HG02938 (cell line): ENCODE data around the gene TNS1.
"Not testable (repeated sequence)": the region's sequence is repeated elsewhere in the genome, so short reads cannot be mapped to it uniquely, and the experiment has no call there.

Source experiments
- ATAC-seq: cut with Tn5 transposase; IDR thresholded peaks from one replicate; pipeline ENCODE4 v1.9.1; 2021; ENCODE audit warnings: mild to moderate bottlenecking, moderate library complexity; ENCODE audit not compliant: unreplicated experiment

The TNS1 gene

DNA sequence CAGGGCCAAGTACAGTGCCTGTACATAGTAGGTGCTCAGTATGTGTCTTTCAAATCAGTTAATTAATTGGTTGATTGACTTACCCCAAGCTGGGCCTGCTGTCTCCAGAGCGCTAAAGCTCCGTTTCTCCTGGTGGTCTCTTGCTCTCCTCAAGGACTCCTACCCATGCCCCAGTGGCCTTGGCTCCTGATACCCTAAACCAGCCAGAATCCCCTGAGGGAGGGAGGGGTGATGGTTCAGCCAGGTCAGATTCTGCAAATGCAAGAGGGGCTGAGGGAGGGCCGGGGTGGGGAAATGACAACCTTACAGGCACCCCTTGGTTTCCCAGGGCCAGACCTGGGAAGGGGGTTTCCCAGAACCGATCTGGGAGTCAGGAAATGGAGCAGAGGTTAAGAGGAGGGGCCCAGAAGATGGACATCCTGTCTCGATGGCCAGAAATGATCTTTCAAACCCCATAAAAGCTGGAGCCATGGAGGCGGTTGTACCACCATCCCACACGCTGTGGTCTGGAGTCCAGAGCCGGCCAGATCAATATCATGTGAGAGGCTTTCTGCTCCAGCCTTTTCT is 209.1 kb downstream of the TNS1 start:
- ATAC-seq, result no peak

- ATAC-seq, result no peak
Observed at GRCh38 chr2:217792626-217793527, 209.9 kb downstream of the TNS1 start.

DNA sequence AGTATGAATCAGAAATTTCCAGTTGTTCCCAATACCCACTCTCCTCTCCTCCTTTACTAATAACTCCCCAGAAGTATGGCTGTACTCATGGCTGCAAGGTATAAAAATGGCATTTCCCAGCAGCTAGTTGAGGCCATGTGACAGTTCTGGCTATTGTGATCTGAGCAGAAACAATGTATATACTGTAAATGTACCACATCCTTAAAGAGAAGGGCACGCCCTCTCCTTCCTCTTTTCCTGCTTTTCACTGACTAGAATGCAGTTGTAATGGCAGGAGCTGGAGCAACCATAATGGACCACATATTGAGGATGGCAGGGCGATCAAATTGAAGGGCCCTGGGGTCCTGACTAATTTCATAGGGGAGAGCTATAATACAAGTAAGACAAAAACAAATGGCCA is 211.2 kb downstream of the TNS1 start:
- ATAC-seq, result no peak

DNA sequence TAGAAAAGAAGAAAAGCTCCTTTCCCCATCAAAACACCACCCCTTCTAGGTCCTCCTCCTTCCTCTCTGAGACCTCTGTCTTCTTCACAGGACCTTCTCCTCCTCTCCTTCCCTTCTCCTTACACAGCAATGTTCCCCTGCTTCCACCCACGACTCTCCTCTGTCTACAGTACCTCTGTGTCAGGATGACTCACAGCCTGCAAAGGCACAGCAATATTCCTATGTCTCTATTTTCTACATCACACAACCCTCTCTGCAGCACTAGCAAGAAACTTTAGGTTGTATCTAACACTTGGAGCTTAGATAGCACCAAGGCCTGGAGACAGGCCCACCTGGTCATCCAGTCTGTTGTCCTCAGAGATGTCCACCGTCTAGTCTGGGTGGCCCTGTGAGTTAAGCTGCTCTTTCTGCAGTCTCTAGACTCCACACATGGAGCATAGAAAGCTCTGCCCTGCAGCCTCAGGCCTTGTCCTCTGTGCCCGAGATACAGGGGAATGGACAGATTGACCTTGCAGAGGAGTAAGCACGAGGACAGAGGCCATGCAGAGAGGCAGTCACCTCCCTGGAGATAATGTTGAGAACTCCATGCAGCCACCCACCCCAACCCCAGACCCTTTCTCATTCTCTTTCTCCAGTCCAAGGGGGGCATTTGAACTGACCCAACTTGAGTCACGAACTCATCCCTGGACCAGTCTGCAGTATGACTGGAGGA is 212.0 kb downstream of the TNS1 start:
- ATAC-seq, result no peak

GRCh38 chr2:217790195-217790594 is 212.6 kb downstream of the TNS1 start:
- no peak for ATAC-seq

GRCh38 chr2:217789736-217790181 is 213.0 kb downstream of the TNS1 start:
- no peak for ATAC-seq

GRCh38 chr2:217789003-217789735 is 213.6 kb downstream of the TNS1 start:
- peak; percentile 44 for ATAC-seq

DNA sequence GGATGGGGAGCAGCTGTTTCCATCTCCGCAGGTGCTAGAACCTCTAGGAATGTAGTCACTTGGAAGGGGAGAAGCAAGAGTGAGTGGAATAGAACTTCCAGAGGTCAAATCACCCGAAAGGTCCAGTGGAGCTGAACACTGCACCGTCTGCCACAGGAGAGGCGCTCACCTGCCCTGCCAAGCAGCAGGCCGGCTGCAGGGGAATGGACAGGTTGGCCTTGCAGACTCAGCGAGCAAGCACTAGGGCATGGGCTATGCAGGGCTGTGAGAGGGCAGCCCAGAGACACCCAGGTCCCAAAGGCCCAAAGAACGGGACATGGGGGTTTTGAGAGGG is 214.2 kb downstream of the TNS1 start:
- ATAC-seq, result no peak

DNA sequence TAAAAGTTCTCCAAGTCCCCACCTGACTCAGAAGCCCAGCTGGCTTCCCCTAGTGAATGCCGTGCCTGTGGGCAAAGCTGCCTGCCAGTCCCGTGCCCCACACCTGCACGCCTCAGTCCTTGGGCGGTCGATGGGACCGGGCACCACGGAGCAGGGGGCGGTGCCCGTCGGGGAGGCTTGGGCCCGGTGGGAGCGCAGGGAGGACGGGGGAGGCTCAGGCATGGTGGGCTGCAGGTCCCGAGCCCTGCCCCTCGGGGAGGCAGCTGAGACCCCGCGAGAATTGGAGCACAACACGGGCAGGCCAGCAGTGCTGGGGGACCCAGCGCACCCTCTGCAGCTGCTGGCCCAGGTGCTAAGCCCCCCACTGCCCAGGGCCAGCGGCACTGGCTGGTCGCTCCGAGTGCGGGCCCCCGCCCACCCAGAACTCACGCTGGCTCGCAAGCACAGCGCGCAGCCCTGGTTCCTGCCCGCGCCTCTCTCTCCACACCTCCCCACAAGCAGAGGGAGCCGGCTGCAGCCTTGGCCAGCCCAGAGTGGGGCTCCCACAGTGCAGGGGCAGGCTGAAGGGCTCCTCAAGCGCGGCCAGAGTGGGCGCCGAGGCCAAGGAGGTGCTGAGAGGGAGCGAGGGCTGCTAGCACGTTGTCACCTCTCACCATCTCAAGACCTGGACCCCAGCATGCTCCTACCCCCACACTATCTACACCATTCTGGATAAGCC is 215.5 kb downstream of the TNS1 start:
- ATAC-seq, result no peak

DNA sequence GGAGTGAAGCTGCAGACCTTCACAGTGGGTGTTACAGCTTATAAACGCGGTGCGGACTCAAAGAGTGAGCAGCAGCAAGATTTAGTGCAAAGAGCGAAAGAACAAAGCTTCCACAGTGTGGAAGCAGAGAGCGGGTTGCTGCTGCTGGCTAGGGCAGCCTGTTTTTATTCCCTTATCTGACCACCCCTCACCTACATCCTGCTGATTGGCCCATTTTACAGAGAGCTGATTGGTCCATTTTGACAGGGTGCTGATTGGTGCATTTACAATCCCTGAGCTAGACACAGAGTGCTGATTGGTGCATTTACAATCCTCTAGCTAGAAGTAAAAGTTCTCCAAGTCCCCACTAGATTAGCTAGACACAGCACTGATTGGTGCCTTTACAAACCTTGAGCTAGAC is 216.2 kb downstream of the TNS1 start:
- ATAC-seq, result not testable (repeated sequence)

DNA sequence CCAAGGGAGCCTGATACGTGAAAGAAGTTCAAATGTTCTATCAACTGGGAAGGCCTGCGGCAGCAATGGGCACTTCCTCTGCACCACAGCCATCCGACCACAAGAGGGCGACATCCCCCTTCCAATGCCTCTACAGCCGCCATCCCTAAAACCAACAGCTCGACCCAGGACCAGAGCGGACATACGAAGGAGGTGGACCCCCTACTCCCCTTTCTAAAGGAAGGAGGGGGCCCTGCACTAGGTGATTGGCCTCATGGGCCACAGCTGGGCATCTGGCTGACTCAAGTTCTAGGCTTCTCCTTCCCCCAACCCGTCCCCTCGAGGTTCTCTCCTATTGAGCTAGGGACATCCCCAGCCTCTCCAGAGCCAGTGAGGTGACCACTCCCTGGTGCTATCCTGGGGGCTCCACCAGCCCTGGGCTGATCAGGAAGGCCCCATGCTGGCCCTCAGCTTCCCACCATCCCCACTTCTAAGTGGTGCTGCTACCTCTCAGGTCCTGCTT is 217.2 kb downstream of the TNS1 start:
- ATAC-seq, result peak; percentile 65

DNA sequence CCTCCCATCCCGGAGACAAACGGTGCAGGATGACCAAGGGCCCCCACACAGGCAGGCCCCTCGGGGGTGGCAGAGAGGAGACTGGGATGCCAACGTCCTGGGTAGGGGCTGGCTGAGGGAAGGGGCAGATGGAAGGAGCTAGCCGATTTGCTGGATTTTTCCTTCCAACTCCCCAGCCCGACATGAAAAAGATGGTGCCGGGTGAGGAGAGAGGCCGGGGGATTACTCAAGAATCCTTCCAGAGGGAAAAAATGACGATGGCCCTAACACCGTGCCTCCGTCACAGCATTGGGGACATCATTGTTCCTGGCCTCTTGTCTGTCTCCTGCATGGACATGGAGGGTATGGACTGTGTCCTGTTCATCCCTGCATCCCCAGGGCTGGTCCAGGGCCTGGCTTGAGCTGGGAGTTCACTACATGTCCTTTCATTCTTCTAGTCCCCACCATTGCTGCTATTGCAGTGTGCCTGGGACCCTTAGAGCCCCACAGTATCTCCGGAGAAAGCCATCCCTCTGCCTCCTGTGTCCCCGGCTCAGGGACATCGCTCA is 217.7 kb downstream of the TNS1 start:
- ATAC-seq, result no peak

DNA sequence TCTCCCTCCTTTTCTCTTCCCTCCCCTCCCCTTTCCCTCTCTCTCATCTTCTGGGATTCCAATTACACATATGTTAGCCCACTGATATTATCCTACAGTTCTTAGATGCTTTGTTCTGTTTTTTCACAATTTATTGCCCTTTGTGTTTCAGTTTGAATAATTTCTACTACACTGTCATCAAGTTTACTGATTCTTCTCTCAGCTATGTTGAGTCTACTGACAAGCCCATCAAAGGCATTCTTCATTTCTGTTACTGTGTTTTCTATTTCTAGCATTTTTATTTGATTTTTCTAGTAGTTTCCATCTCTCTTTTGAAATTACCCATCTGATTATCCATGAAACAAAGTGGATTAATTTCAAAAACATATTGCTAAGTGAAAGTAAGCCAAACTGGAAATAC is 219.6 kb downstream of the TNS1 start:
- no peak for ATAC-seq

GRCh38 chr2:217777906-217778305 is 224.9 kb downstream of the TNS1 start:
- no peak for ATAC-seq

- ATAC-seq, result no peak
Observed at GRCh38 chr2:217776631-217777030, 226.2 kb downstream of the TNS1 start.

- ATAC-seq, result no peak
Observed at GRCh38 chr2:217775920-217776503, 226.8 kb downstream of the TNS1 start.

DNA sequence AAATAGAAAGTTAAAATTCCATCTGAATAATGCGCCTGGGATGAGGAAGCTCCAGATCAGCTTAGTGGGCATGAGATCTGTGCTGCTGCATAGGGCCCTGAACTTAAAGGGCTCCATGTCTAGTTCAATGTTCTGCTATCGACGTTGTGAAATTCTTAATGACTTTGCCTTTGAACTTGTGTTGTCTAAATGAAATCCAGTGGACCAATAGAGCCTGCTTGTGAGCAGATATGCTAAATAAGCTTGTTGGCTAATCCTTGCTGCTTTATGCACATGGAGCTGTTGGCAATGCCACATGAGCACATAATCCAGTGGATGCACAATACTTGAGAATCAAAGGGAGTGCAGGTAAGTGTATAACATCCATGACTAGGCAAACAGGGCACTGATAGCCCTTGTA is 228.6 kb downstream of the TNS1 start:
- ATAC-seq, result no peak

- ATAC-seq, result no peak
Observed at GRCh38 chr2:217773539-217773938, 229.3 kb downstream of the TNS1 start.

DNA sequence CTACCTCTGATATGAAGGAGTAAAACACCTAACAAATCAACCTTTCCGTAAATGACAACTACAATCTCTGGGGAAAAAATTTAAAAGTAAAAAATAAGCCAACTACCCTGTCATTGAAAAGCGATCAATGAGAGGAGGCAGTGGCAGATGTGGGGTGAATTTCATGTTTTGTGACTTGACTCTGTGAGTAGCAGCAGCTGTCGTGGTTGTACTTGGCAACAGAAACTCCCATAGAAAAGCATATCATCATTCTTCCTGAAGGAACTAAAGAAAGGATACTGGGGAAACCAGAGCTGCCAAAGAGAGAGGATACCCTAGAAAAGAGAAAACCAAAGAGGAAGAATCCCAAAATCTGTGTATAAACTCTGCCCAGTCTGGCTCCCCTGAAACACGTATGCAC is 236.4 kb downstream of the TNS1 start:
- ATAC-seq, result no peak
